HG02642 (cell line): ENCODE measurements around the gene COL4A6.

Experiments
- ATAC-seq: cut with Tn5 transposase; IDR thresholded peaks from one replicate; pipeline ENCODE4 v1.9.1; 2021; ENCODE audit warnings: mild to moderate bottlenecking; ENCODE audit not compliant: unreplicated experiment, poor library complexity

The COL4A6 gene

DNA sequence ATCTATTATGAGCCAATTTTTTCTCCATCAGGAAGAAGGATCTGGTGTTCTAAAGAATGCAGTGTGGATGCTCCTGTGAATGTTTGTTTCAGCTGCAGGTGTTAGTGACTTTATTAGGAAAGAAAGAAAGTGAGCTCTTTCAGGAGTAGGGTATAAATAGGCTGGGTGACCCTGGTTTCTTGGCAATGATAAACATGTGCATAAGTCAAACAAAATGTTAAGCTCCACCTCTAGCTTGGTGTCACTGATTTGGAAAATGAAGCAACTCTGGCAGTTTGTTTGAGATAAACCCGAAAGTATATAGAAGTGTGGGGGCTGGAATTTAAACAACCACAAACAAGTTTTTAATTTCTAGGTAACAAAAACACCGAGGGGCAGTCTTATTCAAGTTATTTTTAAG lies 152.3 kb downstream of the COL4A6 start:
- no peak for ATAC-seq

DNA sequence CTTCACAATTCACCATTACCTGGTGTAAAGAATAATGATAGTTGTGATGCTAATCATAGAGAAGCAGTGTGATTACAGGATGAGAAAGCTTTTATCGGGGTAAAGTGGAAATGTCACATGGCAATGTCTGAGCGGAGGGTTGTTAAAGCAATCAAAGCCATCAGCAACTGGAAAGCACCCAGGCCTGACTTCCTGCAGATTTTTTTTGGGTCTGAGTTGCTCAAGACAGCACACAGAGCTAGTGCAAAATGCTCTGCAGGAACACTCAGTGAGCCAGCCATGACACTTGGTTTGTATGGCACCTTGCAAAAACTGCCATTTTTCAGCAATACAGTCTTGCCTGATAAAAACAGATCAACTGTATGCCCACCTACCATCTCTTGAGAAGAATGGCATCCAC lies 152.9 kb downstream of the COL4A6 start:
- no peak for ATAC-seq

- ATAC-seq, result no peak
Observed at GRCh38 chrX:108275732-108276131, 162.5 kb downstream of the COL4A6 start.

DNA sequence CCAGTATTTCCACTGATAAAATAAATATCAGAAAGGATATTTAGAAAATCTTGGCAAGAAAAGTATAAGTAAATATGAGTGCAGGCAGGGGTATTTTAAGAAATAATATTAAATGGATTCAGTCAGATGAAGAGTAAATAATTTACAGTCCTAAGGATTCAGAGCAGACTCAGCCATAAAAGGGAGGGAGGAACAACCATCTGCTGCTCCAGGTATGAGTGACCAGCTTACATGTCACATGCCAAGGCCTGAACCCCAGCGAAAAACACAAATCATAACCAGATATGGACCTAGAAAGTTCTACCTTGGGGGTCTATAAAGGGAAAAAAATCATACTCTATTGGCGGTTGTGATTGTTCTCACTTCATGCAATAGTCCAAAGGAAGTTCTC lies 166.8 kb downstream of the COL4A6 start:
- peak; percentile 54 for ATAC-seq

DNA sequence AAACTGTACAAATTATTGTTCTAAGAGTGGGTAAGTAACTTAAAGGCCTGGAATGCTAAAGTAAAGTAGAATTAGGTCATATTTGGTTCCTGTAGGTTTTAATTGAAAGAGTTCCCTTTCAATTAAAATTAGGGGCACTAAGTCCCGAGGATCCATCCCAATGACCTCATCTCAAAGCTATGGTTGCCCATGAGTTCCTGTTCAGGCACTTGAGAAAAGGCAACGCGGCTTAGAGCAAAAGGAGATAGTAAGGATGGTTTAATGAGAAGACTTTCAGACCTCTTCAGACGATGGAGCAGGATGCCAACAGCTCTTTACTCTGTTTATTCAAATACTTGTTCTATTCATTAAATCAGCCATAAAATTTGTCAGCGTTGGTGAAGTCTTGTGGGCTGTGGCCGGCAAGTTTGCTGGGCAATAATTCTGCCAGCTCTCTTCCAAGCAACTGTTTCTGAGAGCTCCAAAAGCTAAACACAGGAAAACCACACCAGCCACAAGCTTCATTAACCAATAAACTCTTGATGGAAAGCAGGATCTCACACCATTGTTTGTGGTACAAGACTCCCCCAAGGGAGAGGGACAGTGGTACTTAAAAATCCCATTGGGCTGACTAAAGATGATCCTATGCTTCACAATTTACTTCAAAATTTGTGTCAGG lies 167.4 kb downstream of the COL4A6 start:
- peak; percentile 38 for ATAC-seq

GRCh38 chrX:108270280-108270679 lies 167.9 kb downstream of the COL4A6 start:
- ATAC-seq, result no peak

GRCh38 chrX:108268434-108269080 lies 169.7 kb downstream of the COL4A6 start:
- ATAC-seq, result no peak

- no peak for ATAC-seq
Observed at GRCh38 chrX:108267557-108267956, 170.7 kb downstream of the COL4A6 start.

DNA sequence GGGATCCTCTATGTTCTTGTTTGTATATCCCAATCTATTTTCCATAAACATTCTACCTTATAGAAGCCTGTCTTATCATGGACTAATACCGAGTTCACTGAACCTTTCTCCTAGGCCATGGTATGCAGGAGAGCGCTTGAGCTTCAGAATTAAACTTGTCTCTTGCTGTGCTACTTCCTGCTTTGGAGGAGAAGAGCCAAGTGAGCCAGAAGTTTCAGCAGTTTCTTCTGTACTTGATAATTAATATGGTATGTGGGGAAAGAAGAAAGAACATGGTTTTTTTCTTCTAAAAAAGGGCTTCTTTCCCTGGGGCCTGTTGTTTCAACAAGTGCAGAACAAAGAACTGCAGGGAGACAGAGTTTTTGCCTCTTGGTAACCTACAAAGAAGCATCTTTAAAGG lies 173.8 kb downstream of the COL4A6 start:
- no peak for ATAC-seq

GRCh38 chrX:108261549-108262203 lies 176.5 kb downstream of the COL4A6 start:
- ATAC-seq, result no peak

DNA sequence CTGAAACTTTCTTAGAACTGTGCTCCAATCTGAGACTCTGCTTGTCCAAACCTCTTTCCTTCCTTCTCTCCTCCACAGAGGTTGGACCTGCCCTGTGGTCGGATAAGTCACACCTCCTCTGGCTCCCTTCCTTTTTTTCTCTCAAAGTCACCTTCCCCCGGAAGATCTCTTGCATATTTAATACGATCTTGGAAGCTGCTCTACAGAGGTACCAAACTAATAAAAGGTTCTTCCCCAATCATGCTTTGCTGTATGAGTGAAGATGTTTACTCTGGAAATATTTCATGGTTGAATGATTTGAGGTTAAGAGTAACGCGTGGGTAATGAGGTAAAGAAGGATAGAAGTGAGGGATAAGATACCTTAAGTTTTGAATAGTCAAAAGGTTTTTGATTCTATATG lies 180.7 kb downstream of the COL4A6 start:
- no peak for ATAC-seq

- no peak for ATAC-seq
Observed at GRCh38 chrX:108254636-108255035, 183.6 kb downstream of the COL4A6 start.

GRCh38 chrX:108250654-108251579 lies 187.3 kb downstream of the COL4A6 start:
- no peak for ATAC-seq

DNA sequence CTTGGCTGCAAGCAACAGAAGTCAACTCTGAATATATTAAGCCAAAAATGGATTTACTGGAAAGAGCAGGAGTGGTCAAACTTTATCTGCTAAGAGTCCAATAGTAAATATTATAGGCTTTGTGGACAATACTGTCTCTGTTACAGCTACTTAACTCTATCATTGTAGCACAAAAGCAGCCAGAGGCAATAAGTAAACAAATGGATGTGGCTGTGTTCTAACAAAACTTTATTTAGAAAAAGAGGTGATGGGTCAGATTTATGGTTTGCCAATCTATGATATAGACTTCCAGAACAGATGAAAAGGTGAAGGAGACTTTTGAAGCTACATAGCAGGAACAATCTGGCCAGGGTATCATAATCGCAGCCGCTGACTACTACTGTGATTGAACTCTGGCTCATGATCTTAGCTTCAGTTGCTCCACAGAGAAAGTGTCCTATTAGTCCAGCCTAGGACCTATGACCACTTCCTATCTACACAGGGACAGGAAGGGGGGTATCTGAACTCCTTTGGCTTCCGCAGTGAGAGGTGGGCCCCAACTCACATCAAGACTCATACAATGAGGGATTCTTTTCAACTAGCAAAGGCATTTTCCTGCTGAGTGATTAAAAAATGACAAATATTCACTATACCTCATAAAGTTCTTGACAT lies 191.8 kb downstream of the COL4A6 start:
- no peak for ATAC-seq

- ATAC-seq, result no peak
Observed at GRCh38 chrX:108245462-108245861, 192.8 kb downstream of the COL4A6 start.

- no peak for ATAC-seq
Observed at GRCh38 chrX:108235986-108236385, 202.2 kb downstream of the COL4A6 start.

GRCh38 chrX:108230574-108230973 lies 207.6 kb downstream of the COL4A6 start:
- no peak for ATAC-seq

- ATAC-seq, result no peak
Observed at GRCh38 chrX:108224727-108225621, 213.2 kb downstream of the COL4A6 start.

GRCh38 chrX:108224218-108224617 lies 214.0 kb downstream of the COL4A6 start:
- no peak for ATAC-seq
